Liver (tissue), 9 donors: ENCODE data around the gene ATP2B1. TPM values are rescaled to one million over a fixed set of nuclear protein-coding genes. Genes with fewer than 3 reads are reported as not detected.

Experiments used
- DNase-seq: peaks from one replicate; pipeline ENCODE4 v3.0.0-alpha.2; 2017; ENCODE audit warnings: low spot score
- H3K27ac ChIP-seq, 2 donors: one replicate each; pipeline ENCODE4 v1.7.0; 2013; ENCODE audit warnings: inconsistent platforms in 2 of 2, low read length in 2 of 2, control low read depth in 1 of 2, low read depth in 1 of 2, mild to moderate bottlenecking in 1 of 2
- H3K27me3 ChIP-seq, 4 donors: one replicate each; pipeline versions ENCODE4 v1.6.1 to v1.7.0; 2013; ENCODE audit warnings: low read length in 3 of 4, inconsistent platforms in 1 of 4, mild to moderate bottlenecking in 1 of 4, moderate library complexity in 1 of 4; ENCODE audit not compliant: control insufficient read depth in 4 of 4, insufficient read depth in 4 of 4
- H3K36me3 ChIP-seq, 4 donors: one replicate each; pipeline versions ENCODE4 v1.6.1 to v1.7.0; 2013; ENCODE audit warnings: low read length in 3 of 4, mild to moderate bottlenecking in 3 of 4, low read depth in 1 of 4, moderate library complexity in 1 of 4; ENCODE audit not compliant: control insufficient read depth in 4 of 4, insufficient read depth in 3 of 4
- H3K4me1 ChIP-seq, 4 donors: one replicate each; pipeline versions ENCODE4 v1.6.1 to v1.7.0; 2013; ENCODE audit warnings: low read length in 3 of 4, mild to moderate bottlenecking in 3 of 4, moderate library complexity in 1 of 4; ENCODE audit not compliant: control insufficient read depth in 4 of 4, insufficient read depth in 4 of 4
- H3K4me3 ChIP-seq, 3 donors: one replicate each; pipeline versions ENCODE4 v1.6.1 to v1.7.0; 2013; ENCODE audit warnings: low read length in 3 of 3, control low read depth in 1 of 3, low read depth in 1 of 3, mild to moderate bottlenecking in 1 of 3
- H3K9ac ChIP-seq, 2 donors: one replicate each; pipeline ENCODE4 v1.7.0; 2013; ENCODE audit warnings: low read length in 2 of 2, mild to moderate bottlenecking in 2 of 2, moderate library complexity in 2 of 2, control low read depth in 1 of 2, low read depth in 1 of 2
- H3K9me3 ChIP-seq, 4 donors: one replicate each; pipeline versions ENCODE4 v1.6.1 to v1.7.0; 2013; ENCODE audit warnings: low read length in 3 of 4; ENCODE audit not compliant: control insufficient read depth in 4 of 4
- ATF3 ChIP-seq: IDR thresholded peaks from 2 replicates; pipeline ENCODE4 v1.6.1; 2016; ENCODE audit warnings: antibody characterized with exemption
- CTCF ChIP-seq: fragments of 150-350 bp; IDR thresholded peaks from 2 replicates; pipeline ENCODE4 v1.5.1; 2017; ENCODE audit warnings: improper control_type of control experiment, low read depth, low read length; ENCODE audit not compliant: missing input control
- EGR1 ChIP-seq, 2 donors: IDR thresholded peaks; 2 replicates each; pipeline ENCODE4 v1.6.1; 2016 to 2018; ENCODE audit warnings: antibody characterized with exemption in 2 of 2, low read depth in 2 of 2
- FOXA1 ChIP-seq: IDR thresholded peaks from 2 replicates; pipeline ENCODE4 v1.6.1; 2016; ENCODE audit warnings: antibody characterized with exemption
- FOXA2 ChIP-seq: IDR thresholded peaks from 2 replicates; pipeline ENCODE4 v1.6.1; 2016; ENCODE audit warnings: antibody characterized with exemption
- GABPA ChIP-seq, 2 donors: IDR thresholded peaks in 1 of 2; conservative IDR thresholded peaks in 1 of 2; 2 replicates each; pipeline ENCODE4 v1.6.1; 2016; ENCODE audit warnings: antibody characterized with exemption in 2 of 2, mild to moderate bottlenecking in 1 of 2, moderate library complexity in 1 of 2
- HNF4A ChIP-seq, 2 donors: conservative IDR thresholded peaks; 2 replicates each; pipeline ENCODE4 v1.6.1; 2016; ENCODE audit warnings: antibody characterized with exemption in 2 of 2, mild to moderate bottlenecking in 2 of 2
- HNF4G ChIP-seq: IDR thresholded peaks from 2 replicates; pipeline ENCODE4 v1.6.1; 2016; ENCODE audit warnings: antibody characterized with exemption
- JUND ChIP-seq, 2 donors: IDR thresholded peaks; 2 replicates each; pipeline ENCODE4 v1.6.1; 2016; ENCODE audit warnings: antibody characterized with exemption in 2 of 2
- MAX ChIP-seq: IDR thresholded peaks from 2 replicates; pipeline ENCODE4 v1.6.1; 2016; ENCODE audit warnings: antibody characterized with exemption
- NR2F2 ChIP-seq: IDR thresholded peaks from 2 replicates; pipeline ENCODE4 v1.6.1; 2016; ENCODE audit warnings: antibody characterized with exemption
- RAD21 ChIP-seq, 2 donors: IDR thresholded peaks; 2 replicates each; pipeline ENCODE4 v1.6.1; 2016; ENCODE audit warnings: antibody characterized with exemption in 2 of 2, mild to moderate bottlenecking in 2 of 2
- REST ChIP-seq: IDR thresholded peaks from 2 replicates; pipeline ENCODE4 v1.6.1; 2016; ENCODE audit warnings: antibody characterized with exemption, mild to moderate bottlenecking
- RXRA ChIP-seq, 2 donors: IDR thresholded peaks; 2 replicates each; pipeline ENCODE4 v1.6.1; 2017 to 2018; ENCODE audit warnings: antibody characterized with exemption in 2 of 2, mild to moderate bottlenecking in 1 of 2
- SP1 ChIP-seq: IDR thresholded peaks from 2 replicates; pipeline ENCODE4 v1.6.1; 2018; ENCODE audit warnings: antibody characterized with exemption, mild to moderate bottlenecking
- TAF1 ChIP-seq: conservative IDR thresholded peaks from 2 replicates; pipeline ENCODE4 v1.6.1; 2016; ENCODE audit warnings: antibody characterized with exemption, mild to moderate bottlenecking
- YY1 ChIP-seq: IDR thresholded peaks from 2 replicates; pipeline ENCODE4 v1.6.1; 2016; ENCODE audit warnings: antibody characterized with exemption, mild to moderate bottlenecking
- ZBTB33 ChIP-seq: IDR thresholded peaks from 2 replicates; pipeline ENCODE4 v1.6.1; 2016; ENCODE audit warnings: antibody characterized with exemption
- WGBS: extraction: QIAGEN DNeasy Blood & Tissue Kit; methylation state at CpG from one replicate; pipeline ENCODE4 v1.1.7; 2013; 5-methylcytosine and 5-hydroxymethylcytosine counted together
- polyA plus RNA-seq, 2 donors: library from polyadenylated mRNA; stranded (reverse) in 1 of 2; unstranded in 1 of 2; fragments of 200-250 nt in 1 of 2; fragments of >200 nt in 1 of 2; fragmentation: Nextera tagmentation in 1 of 2; extraction: Ambion mirVana in 1 of 2; gene quantifications; one replicate each; pipeline versions ENCODE4 v1.2.1 to v1.2.3, GENCODE V29; 2013 to 2015
- total RNA-seq, 2 donors: library from RNA; depleted of rRNA; stranded (reverse); fragments of >200 nt; gene quantifications; one replicate each; pipeline ENCODE4 v1.2.3, GENCODE V29; 2014
- donor health status: healthy.
- donor health status: healthy.
- donor health status: healthy.
- donor health status: healthy.
- donor health status: healthy.

Gene ATP2B1
- total and polyA plus RNA-seq, 4 donors: 7.3 to 41.1 (median 22.8) TPM

GRCh38 chr12:89546151-89546550 is 162.5 kb downstream of the ATP2B1 start:
- 88% methylated on average over 4 of the region's 4 CpGs for WGBS
- H3K27ac ChIP-seq: no peak overlapping the region
- no peak for DNase-seq
- H3K4me3 ChIP-seq: no peak overlapping the region
- H3K4me1 ChIP-seq: peaks cover 0 to 14% (median 9%) of the 10 kb centered on the region in 4 donors
- no peaks in the 10 kb centered on the region for H3K27me3 ChIP-seq
- no peak overlapping the region for H3K9ac ChIP-seq
- no peaks in the 10 kb centered on the region for H3K9me3 ChIP-seq
- TF ChIP-seq GABPA (IDR thresholded peaks at IDR 0.05 in 1 of 2, conservative IDR thresholded peaks at IDR 0.05 in 1 of 2) (no peak), YY1 (no peak), HNF4A (conservative IDR thresholded peaks at IDR 0.05) (no peak), SP1 (no peak), TAF1 (no peak), MAX (no peak), REST (no peak), FOXA2 (no peak), NR2F2 (no peak), CTCF (no peak), HNF4G (no peak), JUND (IDR thresholded peaks at IDR 0.05) (no peak), RXRA (IDR thresholded peaks at IDR 0.05) (no peak), ATF3 (no peak), ZBTB33 (no peak), EGR1 (IDR thresholded peaks at IDR 0.05; ENCODE audit: low read depth in 2 of 2) (no peak), FOXA1 (no peak), RAD21 (IDR thresholded peaks at IDR 0.05) (no peak)
- no peaks in the 10 kb centered on the region for H3K36me3 ChIP-seq
